H1 (cell line): ENCODE results near the gene WNT9B.
A peak's percentile ranks its signal among the peaks of the same experiment; 100 is the strongest.

ENCODE experiments used
- ATF3 ChIP-seq: IDR thresholded peaks from 2 replicates; pipeline ENCODE4 v1.6.1; 2011; ENCODE audit warnings: low read depth, mild to moderate bottlenecking, low read length; ENCODE audit not compliant: insufficient read depth
- BRCA1 ChIP-seq: IDR thresholded peaks from 2 replicates; pipeline ENCODE4 v1.6.1; 2012; ENCODE audit warnings: low read depth, low read length, improper control_type of control experiment
- CTCF ChIP-seq, 3 experiments: IDR thresholded peaks; 1 replicate in 2 of 3; 2 replicates in 1 of 3; pipeline versions ENCODE4 v1.5.1 to v1.6.1; 2011; ENCODE audit warnings: low read length in 3 of 3, mild to moderate bottlenecking in 3 of 3, inconsistent platforms in 2 of 3, low read depth in 1 of 3, moderate library complexity in 1 of 3; ENCODE audit not compliant: insufficient read depth in 1 of 3; ENCODE audit errors: control extremely low read depth in 1 of 3
- EP300 ChIP-seq, 2 experiments: IDR thresholded peaks; 1 replicate in 1 of 2; 2 replicates in 1 of 2; pipeline ENCODE4 v1.6.1; 2011 to 2012; ENCODE audit warnings: low read depth in 2 of 2, low read length in 2 of 2, mild to moderate bottlenecking in 2 of 2, borderline replicate concordance in 1 of 2, inconsistent platforms in 1 of 2, moderate library complexity in 1 of 2
- EZH2 ChIP-seq: fragments of 200-600 bp; sonication (generic); IDR thresholded peaks from 2 replicates; pipeline ENCODE4 v1.7.1; 2012; ENCODE audit warnings: low read depth, mild to moderate bottlenecking, moderate library complexity, low read length, inconsistent platforms; ENCODE audit not compliant: severe bottlenecking
- GABPA ChIP-seq: IDR thresholded peaks from 2 replicates; pipeline ENCODE4 v1.6.1; 2011; ENCODE audit warnings: mild to moderate bottlenecking, low read length, moderate library complexity, borderline replicate concordance; ENCODE audit not compliant: insufficient read depth
- HDAC6 ChIP-seq: IDR thresholded peaks from one replicate; pipeline ENCODE4 v1.7.1; 2012; ENCODE audit warnings: low read depth, mild to moderate bottlenecking, inconsistent platforms, low read length, moderate library complexity
- MAX ChIP-seq: IDR thresholded peaks from 2 replicates; pipeline ENCODE4 v1.6.1; 2012; ENCODE audit warnings: inconsistent platforms
- SP1 ChIP-seq: IDR thresholded peaks from 2 replicates; pipeline ENCODE4 v1.6.1; 2011; ENCODE audit warnings: low read depth, low read length
- SRF ChIP-seq: IDR thresholded peaks from 2 replicates; pipeline ENCODE4 v1.6.1; 2011; ENCODE audit warnings: mild to moderate bottlenecking, low read depth, low read length, moderate library complexity
- TAF1 ChIP-seq: IDR thresholded peaks from 2 replicates; pipeline ENCODE4 v1.6.1; 2011; ENCODE audit warnings: mild to moderate bottlenecking, low read depth, low read length
- TEAD4 ChIP-seq: IDR thresholded peaks from 2 replicates; pipeline ENCODE4 v1.6.1; 2012; ENCODE audit warnings: low read depth, low read length, inconsistent platforms, mixed read lengths
- USF2 ChIP-seq: IDR thresholded peaks from 2 replicates; pipeline ENCODE4 v1.6.1; 2011; ENCODE audit warnings: low read length, improper control_type of control experiment

- no peak for TF ChIP-seq BRCA1
- TF ChIP-seq SP1: no peak
- no peak for TF ChIP-seq ATF3
- no peak for TF ChIP-seq GABPA
- no peak for TF ChIP-seq MAX
- TF ChIP-seq CTCF (IDR thresholded peaks at IDR 0.05; ENCODE audit: control extremely low read depth in 1 of 3, insufficient read depth in 1 of 3, low read depth in 1 of 3, low read length in 3 of 3): peak in 1 of 3 experiments; percentile 28; a peak in 1 of 4 replicates
- TF ChIP-seq EZH2: no peak
- no peak for TF ChIP-seq EP300 (IDR thresholded peaks at IDR 0.05; ENCODE audit: borderline replicate concordance in 1 of 2, low read depth in 2 of 2, low read length in 2 of 2)
- no peak for TF ChIP-seq USF2
- TF ChIP-seq TAF1: no peak
- no peak for TF ChIP-seq HDAC6
- no peak for TF ChIP-seq SRF
- no peak for TF ChIP-seq TEAD4
These were observed 66.1 kb downstream of the WNT9B start for GRCh38 chr17:46917516-46917915.
